ENCODE data around the gene MLF1. TPM values are rescaled to one million over a fixed set of nuclear protein-coding genes. Genes with fewer than 3 reads are reported as not detected.

The MLF1 gene
- total RNA-seq, 1 experiment from 2014 or later, result 20.4 TPM

- DNase-seq, result no peak
- Mint-ChIP-seq H3K9me3 (no peaks in the 10 kb centered on the region), H3K27me3 (ENCODE audit: low read depth) (no peaks in the 10 kb centered on the region), H3K27ac (no peak overlapping the region), H3K4me1 (0 out of 4 replicates have a peak, but pooled peaks cover 0 to 3% of the 10 kb centered on the region in 2 experiments), H3K4me3 (no peak overlapping the region), H3K36me3 (ENCODE audit: insufficient read depth in 1 of 3, low read depth in 3 of 3) (peaks cover 0 to 3% (median 0%) of the 10 kb centered on the region in 3 experiments; a peak in 1 of 7 replicates)
- Histone ChIP-seq H3K79me2 (ENCODE audit: insufficient read depth, low read length) (no peaks in the 10 kb centered on the region), H2BK120ac (ENCODE audit: low read depth, low read length, poor library complexity, severe bottlenecking) (no peak overlapping the region), H4K5ac (ENCODE audit: insufficient read length, low read depth, low read length) (no peak overlapping the region), H3K4me1 (ENCODE audit: insufficient read depth, low read length) (no peaks in the 10 kb centered on the region), H2BK15ac (ENCODE audit: low read depth, low read length) (no peak overlapping the region), H2BK5ac (ENCODE audit: insufficient read length, low read length) (no peak overlapping the region), H3K4me2 (ENCODE audit: insufficient read depth, insufficient read length, low read length) (no peak overlapping the region), H3T11ph (ENCODE audit: low read length) (no peak overlapping the region), H3K9me3 (ENCODE audit: control insufficient read depth, low read depth, low read length) (no peaks in the 10 kb centered on the region), H2BK20ac (ENCODE audit: low read depth, low read length, poor library complexity, severe bottlenecking) (no peak overlapping the region), H3K14ac (ENCODE audit: insufficient read depth, low read length) (no peak overlapping the region), H3K23ac (ENCODE audit: insufficient read length, low read depth, low read length) (no peak overlapping the region), H3K56ac (ENCODE audit: insufficient read length, low read depth, low read length) (no peak overlapping the region), H3K4ac (ENCODE audit: low read depth, low read length) (no peak overlapping the region), H2AK5ac (ENCODE audit: insufficient read length, low read length) (no peak overlapping the region), H3K9ac (ENCODE audit: extremely low read depth, insufficient read length, low read length) (no peak overlapping the region), H4K8ac (replicated peaks; ENCODE audit: insufficient read length, low read depth, low read length) (no peak overlapping the region), H3K18ac (ENCODE audit: insufficient read length, low read depth, low read length) (no peak overlapping the region), H3K27me3 (ENCODE audit: insufficient read depth, low read length) (no peaks in the 10 kb centered on the region), H2BK12ac (ENCODE audit: insufficient read length, low read depth, low read length) (no peak overlapping the region), H4K91ac (ENCODE audit: insufficient read length, low read depth, low read length) (no peak overlapping the region), H3K27ac (ENCODE audit: insufficient read length, low read depth, low read length) (no peak overlapping the region), H3K79me1 (ENCODE audit: insufficient read depth, low read depth, low read length, poor library complexity, severe bottlenecking) (no peaks in the 10 kb centered on the region), H3K23me2 (ENCODE audit: insufficient read length, low read depth, low read length, poor library complexity, severe bottlenecking) (no peaks in the 10 kb centered on the region), H2AFZ (ENCODE audit: low read length) (no peak overlapping the region), H4K20me1 (ENCODE audit: control insufficient read depth, insufficient read depth, insufficient read length) (no peaks in the 10 kb centered on the region)
- TF ChIP-seq, protein P1, sequence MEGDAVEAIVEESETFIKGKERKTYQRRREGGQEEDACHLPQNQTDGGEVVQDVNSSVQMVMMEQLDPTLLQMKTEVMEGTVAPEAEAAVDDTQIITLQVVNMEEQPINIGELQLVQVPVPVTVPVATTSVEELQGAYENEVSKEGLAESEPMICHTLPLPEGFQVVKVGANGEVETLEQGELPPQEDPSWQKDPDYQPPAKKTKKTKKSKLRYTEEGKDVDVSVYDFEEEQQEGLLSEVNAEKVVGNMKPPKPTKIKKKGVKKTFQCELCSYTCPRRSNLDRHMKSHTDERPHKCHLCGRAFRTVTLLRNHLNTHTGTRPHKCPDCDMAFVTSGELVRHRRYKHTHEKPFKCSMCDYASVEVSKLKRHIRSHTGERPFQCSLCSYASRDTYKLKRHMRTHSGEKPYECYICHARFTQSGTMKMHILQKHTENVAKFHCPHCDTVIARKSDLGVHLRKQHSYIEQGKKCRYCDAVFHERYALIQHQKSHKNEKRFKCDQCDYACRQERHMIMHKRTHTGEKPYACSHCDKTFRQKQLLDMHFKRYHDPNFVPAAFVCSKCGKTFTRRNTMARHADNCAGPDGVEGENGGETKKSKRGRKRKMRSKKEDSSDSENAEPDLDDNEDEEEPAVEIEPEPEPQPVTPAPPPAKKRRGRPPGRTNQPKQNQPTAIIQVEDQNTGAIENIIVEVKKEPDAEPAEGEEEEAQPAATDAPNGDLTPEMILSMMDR (conservative IDR thresholded peaks at IDR 0.05), result no peak
Observed at GRCh38 chr3:158602227-158602626, 31.2 kb downstream of the MLF1 start.
